Ascending aorta (tissue), 2 donors: ENCODE data around the gene GRIA1. TPM values are rescaled to one million over a fixed set of nuclear protein-coding genes. Genes with fewer than 3 reads are reported as not detected.

Experiments
- DNase-seq, 2 donors: peaks; one replicate each; pipeline ENCODE4 v3.0.0-alpha.2; 2019; ENCODE audit warnings: low spot score in 2 of 2
- H3K27ac ChIP-seq, 2 donors: fragments of 200-600 bp; sonication (generic); one replicate each; pipeline ENCODE4 v1.5.1; 2016 to 2017; ENCODE audit warnings: mild to moderate bottlenecking in 1 of 2
- H3K27me3 ChIP-seq: fragments of 200-600 bp; sonication (generic); one replicate; pipeline ENCODE4 v1.5.1; 2017
- H3K36me3 ChIP-seq, 2 donors: fragments of 200-600 bp; sonication (generic); one replicate each; pipeline ENCODE4 v1.5.1; 2016
- H3K4me1 ChIP-seq, 2 donors: fragments of 200-600 bp; sonication (generic); one replicate each; pipeline ENCODE4 v1.5.1; 2016 to 2017; ENCODE audit warnings: mild to moderate bottlenecking in 1 of 2
- H3K4me3 ChIP-seq, 2 donors: fragments of 200-600 bp; sonication (generic); one replicate each; pipeline ENCODE4 v1.5.1; 2016 to 2017; ENCODE audit warnings: mild to moderate bottlenecking in 1 of 2
- H3K9me3 ChIP-seq, 2 donors: fragments of 200-600 bp; sonication (generic); one replicate each; pipeline ENCODE4 v1.5.1; 2016
- CTCF ChIP-seq, 3 experiments: fragments of 200-600 bp in 2 of 3; fragments of 450-650 bp in 1 of 3; sonication (generic) in 2 of 3; IDR thresholded peaks; one replicate each; pipeline ENCODE4 v1.5.1; 2016 to 2019; ENCODE audit warnings: antibody characterized with exemption in 3 of 3, mild to moderate bottlenecking in 1 of 3, moderate library complexity in 1 of 3
- intact Hi-C: fragments of 100-400 bp; cut with DNase I; formaldehyde crosslinking; loops from one replicate; pipeline ENCODE4 v1.15.1; 2023
- total RNA-seq: library from RNA; depleted of rRNA; stranded (reverse); fragments of >200 nt; gene quantifications from one replicate; pipeline ENCODE4 v1.1.0, GENCODE V29; 2016

GRIA1 gene
- total RNA-seq, 1 donor from 2014 or later = 7.0 TPM

DNA sequence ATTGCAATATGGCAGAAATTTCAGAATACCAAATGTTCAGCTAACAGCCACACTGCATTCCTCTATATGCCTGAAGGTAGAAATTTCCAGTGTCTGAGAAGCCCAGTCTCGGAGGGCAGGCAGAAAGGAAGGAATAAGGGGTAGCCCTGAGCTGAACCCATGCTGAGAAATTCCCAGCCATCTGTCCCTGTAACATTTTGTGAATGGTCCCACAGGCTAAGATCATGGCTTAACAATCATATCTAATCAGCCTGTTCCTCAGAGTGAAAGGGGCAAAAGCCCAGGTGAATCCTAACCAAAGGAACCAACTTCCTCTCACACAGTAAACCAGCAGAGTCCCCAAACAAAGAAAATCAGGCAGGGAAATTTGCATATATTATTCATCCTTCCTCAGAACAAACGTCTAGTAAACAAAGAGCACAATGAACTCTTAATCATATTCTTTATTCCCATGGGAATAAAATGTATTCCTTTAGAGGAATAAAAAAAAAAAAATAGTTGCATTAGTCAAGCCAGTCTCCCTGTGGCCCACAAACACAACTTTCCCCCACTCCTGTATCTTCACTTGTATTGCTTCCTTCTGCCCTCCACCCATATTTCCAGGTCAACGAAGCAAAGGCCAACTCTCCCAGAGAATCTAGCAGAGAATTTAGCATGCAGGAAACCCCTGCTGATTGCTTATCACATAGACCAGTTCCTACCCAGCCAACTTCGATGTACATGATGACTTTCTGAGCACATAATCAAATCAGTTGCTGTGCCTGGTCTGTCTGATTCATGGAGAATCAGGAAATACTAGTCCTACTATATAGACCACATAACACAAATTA is 290.6 kb downstream of the GRIA1 start:
- intact Hi-C loops = no loop called here
- no peak overlapping the region for H3K27ac ChIP-seq
- no peaks in the 10 kb centered on the region for H3K36me3 ChIP-seq
- no peaks in the 10 kb centered on the region for H3K27me3 ChIP-seq
- no peaks in the 10 kb centered on the region for H3K4me1 ChIP-seq
- no peak for TF ChIP-seq CTCF (IDR thresholded peaks at IDR 0.05)
- H3K4me3 ChIP-seq = no peak overlapping the region
- no peaks in the 10 kb centered on the region for H3K9me3 ChIP-seq
- no peak for DNase-seq

DNA sequence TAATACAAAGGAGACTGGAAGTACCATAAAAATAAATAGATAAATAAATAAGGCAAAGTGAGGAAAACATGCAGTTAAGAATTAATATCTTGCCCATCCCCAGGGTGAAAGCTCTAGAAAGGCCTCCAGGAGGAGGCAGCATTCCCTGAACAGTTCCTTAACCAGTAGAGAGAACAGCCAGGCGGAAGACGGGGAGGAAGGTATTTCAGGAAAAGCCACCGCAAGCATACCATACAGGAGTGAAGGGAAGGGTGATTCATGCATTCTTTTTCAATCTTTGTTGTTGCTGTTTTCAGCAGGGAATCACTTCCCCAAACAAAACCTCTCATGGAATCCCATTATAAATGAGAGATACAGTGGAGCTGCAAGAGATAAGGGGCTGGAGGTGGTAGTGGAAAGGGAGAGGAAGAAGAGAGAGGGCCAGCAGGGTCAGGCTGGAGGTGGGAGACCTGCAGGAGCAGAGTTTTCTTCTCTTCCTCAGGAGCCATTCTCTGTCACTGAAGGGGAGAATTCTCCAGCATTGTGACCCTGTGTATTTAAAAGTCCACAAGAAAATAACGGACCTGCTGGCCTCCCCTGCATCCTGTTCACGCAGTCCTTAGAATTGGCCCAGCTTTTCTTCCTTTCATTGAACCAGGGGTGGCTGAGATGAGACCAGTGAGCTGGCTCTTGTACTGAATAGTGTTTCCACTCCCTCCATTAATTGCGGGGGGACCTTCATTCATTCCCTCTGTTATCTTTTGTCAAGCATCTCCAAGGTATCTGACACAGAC is 292.3 kb downstream of the GRIA1 start:
- Histone ChIP-seq H3K4me3 (no peak overlapping the region), H3K4me1 (no peaks in the 10 kb centered on the region), H3K36me3 (no peaks in the 10 kb centered on the region), H3K27ac (no peak overlapping the region), H3K27me3 (no peaks in the 10 kb centered on the region), H3K9me3 (no peaks in the 10 kb centered on the region)
- no peak for DNase-seq
- intact Hi-C loops = no loop called here
- no peak for TF ChIP-seq CTCF (IDR thresholded peaks at IDR 0.05)

DNA sequence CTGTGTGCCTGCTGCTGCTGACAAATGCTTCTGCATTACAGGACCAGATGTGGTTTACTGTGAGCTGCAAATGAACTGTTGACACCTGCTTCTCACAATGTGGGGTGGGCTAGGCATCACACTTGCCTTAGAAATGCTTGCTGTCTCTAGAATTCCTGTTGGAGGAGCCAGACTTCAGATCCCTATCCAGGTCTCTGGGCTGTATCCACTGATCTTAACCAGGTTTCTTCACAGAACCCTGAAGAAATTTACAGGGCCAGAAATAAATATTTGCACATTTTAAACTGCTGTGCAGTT is 292.8 kb downstream of the GRIA1 start:
- H3K27me3 ChIP-seq = no peaks in the 10 kb centered on the region
- H3K27ac ChIP-seq = no peak overlapping the region
- no peak for DNase-seq
- intact Hi-C loops = no loop called here
- no peak overlapping the region for H3K4me3 ChIP-seq
- no peaks in the 10 kb centered on the region for H3K36me3 ChIP-seq
- no peaks in the 10 kb centered on the region for H3K9me3 ChIP-seq
- no peaks in the 10 kb centered on the region for H3K4me1 ChIP-seq
- no peak for TF ChIP-seq CTCF (IDR thresholded peaks at IDR 0.05)

DNA sequence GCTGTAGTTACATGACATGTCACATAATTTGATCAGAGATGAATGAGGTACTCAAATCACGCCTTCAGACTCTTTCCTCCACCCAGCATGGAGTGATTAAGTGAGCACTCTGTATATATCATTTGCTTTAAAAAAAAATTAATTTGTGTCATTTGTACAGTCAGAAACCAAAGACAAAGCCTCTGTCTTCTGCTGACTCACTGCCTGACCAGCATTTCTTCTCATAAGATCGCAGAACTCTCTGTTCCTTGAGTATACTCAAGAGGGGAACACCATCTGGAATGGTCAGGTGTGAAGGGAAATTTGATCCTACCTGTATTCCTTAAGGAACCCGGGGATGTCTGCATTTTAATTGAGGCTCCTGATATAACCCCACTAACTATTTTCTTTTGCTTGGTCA is 293.8 kb downstream of the GRIA1 start:
- Histone ChIP-seq H3K27ac (no peak overlapping the region), H3K4me3 (no peak overlapping the region), H3K27me3 (no peaks in the 10 kb centered on the region), H3K36me3 (no peaks in the 10 kb centered on the region), H3K9me3 (no peaks in the 10 kb centered on the region), H3K4me1 (no peaks in the 10 kb centered on the region)
- no peak for DNase-seq
- intact Hi-C loops = no loop called here
- TF ChIP-seq CTCF (IDR thresholded peaks at IDR 0.05) = no peak

DNA sequence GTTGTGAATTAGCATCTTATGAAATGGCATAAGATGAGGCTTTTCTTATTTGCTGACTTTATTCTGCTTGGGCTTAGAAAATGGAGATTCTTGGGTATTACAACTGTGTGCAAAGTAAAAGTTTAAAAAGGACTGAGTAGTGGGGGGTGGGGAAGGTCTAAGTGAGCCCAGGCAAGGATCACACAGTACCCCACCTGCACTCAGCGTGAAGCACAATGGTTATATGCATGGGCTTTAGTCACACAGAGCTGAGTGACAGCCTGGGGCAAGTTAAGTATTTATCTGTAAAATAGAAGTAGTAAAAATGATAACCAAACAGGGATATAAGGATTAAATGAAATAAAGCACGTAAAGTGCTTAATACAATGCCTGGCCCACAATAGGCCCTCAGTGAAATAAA is 300.9 kb downstream of the GRIA1 start:
- no peaks in the 10 kb centered on the region for H3K36me3 ChIP-seq
- TF ChIP-seq CTCF (IDR thresholded peaks at IDR 0.05) = no peak
- H3K27me3 ChIP-seq = no peaks in the 10 kb centered on the region
- no peaks in the 10 kb centered on the region for H3K4me1 ChIP-seq
- no peak overlapping the region for H3K4me3 ChIP-seq
- H3K27ac ChIP-seq = no peak overlapping the region
- intact Hi-C loops = no loop called here
- DNase-seq = no peak
- no peaks in the 10 kb centered on the region for H3K9me3 ChIP-seq
